Parathyroid adenoma (tissue), 2 donors: Measurements from ENCODE around the gene RBM39.

Experiments used
- H2AFZ ChIP-seq: fragments of 300-600 bp; sonication (generic); one replicate; pipeline ENCODE4 v1.7.0; 2017; ENCODE audit warnings: antibody characterized with exemption, mild to moderate bottlenecking
- H3K27ac ChIP-seq: fragments of 300-600 bp; sonication (generic); one replicate; pipeline ENCODE4 v1.7.0; 2017
- H3K27me3 ChIP-seq: fragments of 300-600 bp; sonication (generic); one replicate; pipeline ENCODE4 v1.7.0; 2017; ENCODE audit warnings: low read length; ENCODE audit not compliant: control insufficient read depth, insufficient read depth
- H3K36me3 ChIP-seq: fragments of 300-600 bp; sonication (generic); one replicate; pipeline ENCODE4 v1.7.0; 2017; ENCODE audit warnings: low read length; ENCODE audit not compliant: control insufficient read depth, insufficient read depth
- H3K4me1 ChIP-seq: fragments of 300-600 bp; sonication (generic); one replicate; pipeline ENCODE4 v1.7.0; 2017; ENCODE audit warnings: control low read depth
- H3K4me2 ChIP-seq: fragments of 300-600 bp; sonication (generic); one replicate; pipeline ENCODE4 v1.7.0; 2017; ENCODE audit warnings: low read length
- H3K4me3 ChIP-seq: fragments of 300-600 bp; sonication (generic); one replicate; pipeline ENCODE4 v1.7.0; 2017; ENCODE audit warnings: low read depth, low read length
- H3K79me2 ChIP-seq: fragments of 300-600 bp; sonication (generic); one replicate; pipeline ENCODE4 v1.7.0; 2017; ENCODE audit warnings: control low read depth
- H3K9ac ChIP-seq: fragments of 300-600 bp; sonication (generic); one replicate; pipeline ENCODE4 v1.7.0; 2017; ENCODE audit warnings: mild to moderate bottlenecking
- H3K9me3 ChIP-seq: fragments of 300-600 bp; sonication (generic); one replicate; pipeline ENCODE4 v1.7.0; 2017; ENCODE audit warnings: low read length; ENCODE audit not compliant: control insufficient read depth
- TF ChIP-seq, protein P1 (sequence below): fragments of 300-600 bp; sonication (generic); IDR thresholded peaks from one replicate; pipeline ENCODE4 v1.7.0; 2017; ENCODE audit warnings: antibody characterized with exemption, mild to moderate bottlenecking
- donor health status: primary hyperparathyroidism.

RBM39 gene

DNA sequence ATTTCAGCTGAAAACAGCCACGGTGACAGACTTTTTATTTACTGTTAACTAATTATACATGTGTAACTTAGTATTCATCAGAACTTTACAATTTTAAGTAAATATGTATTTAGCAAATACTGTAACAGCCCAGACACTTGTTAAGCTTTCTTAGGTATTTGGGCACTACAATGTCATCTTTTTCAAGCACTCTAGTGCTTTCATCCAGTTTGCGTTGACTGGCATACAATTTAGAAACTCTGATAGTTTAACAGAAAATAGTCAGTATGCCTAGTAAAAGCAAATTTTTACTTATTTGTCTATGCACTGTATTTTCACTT is 10.6 kb downstream of the RBM39 start:
- Histone ChIP-seq H3K27me3 (no peaks in the 10 kb centered on the region), H3K9me3 (no peaks in the 10 kb centered on the region), H3K36me3 (no peaks in the 10 kb centered on the region), H2AFZ (no peak overlapping the region), H3K4me3 (no peak overlapping the region), H3K79me2 (peaks cover 60% of the 10 kb centered on the region), H3K4me1 (peaks cover 20% of the 10 kb centered on the region), H3K4me2 (no peak overlapping the region), H3K9ac (no peak overlapping the region), H3K27ac (no peak overlapping the region)
- TF ChIP-seq, protein P1, sequence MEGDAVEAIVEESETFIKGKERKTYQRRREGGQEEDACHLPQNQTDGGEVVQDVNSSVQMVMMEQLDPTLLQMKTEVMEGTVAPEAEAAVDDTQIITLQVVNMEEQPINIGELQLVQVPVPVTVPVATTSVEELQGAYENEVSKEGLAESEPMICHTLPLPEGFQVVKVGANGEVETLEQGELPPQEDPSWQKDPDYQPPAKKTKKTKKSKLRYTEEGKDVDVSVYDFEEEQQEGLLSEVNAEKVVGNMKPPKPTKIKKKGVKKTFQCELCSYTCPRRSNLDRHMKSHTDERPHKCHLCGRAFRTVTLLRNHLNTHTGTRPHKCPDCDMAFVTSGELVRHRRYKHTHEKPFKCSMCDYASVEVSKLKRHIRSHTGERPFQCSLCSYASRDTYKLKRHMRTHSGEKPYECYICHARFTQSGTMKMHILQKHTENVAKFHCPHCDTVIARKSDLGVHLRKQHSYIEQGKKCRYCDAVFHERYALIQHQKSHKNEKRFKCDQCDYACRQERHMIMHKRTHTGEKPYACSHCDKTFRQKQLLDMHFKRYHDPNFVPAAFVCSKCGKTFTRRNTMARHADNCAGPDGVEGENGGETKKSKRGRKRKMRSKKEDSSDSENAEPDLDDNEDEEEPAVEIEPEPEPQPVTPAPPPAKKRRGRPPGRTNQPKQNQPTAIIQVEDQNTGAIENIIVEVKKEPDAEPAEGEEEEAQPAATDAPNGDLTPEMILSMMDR, result no peak

DNA sequence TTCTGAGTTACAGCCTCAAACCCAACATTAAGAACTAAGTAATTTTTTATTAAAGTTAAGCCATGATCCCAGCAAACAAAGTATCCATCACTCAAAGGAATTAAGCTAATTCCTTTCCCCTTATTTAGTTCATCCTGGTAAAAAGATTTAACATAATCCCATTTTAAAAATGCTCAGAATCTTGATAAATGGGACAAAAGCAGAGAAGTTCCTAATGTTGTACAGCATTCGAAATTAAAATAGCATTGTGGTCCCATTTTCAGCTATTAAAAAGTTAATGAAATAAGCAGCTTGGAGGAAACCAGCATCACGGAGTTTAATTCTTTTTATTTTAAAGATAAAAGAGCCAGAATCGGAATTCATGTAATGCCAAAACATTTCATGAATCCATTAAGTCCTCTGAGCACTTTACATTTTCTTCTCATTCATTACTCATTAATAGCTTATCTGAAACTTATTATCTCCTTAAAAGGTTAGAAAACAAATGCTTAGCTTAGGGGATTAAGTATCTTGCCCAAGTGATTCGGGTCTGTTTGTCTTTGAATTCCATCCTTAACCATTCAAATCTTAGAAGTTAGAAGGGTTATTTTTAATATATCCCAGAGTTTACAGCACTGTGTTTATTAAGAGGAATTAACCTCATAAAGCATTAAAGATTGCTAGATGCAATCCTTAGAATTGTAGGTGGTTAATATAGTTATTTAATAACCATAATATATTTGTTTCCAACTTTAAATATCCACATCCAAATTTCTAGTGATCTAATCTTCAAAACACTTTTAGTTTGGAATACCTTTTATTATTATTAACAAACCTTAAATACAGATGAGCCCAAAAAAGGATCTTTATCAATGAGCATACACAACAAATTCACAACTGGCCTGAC is 11.2 kb downstream of the RBM39 start:
- Histone ChIP-seq H2AFZ (no peak overlapping the region), H3K79me2 (peaks cover 60% of the 10 kb centered on the region), H3K27me3 (no peaks in the 10 kb centered on the region), H3K27ac (no peak overlapping the region), H3K4me2 (no peak overlapping the region), H3K36me3 (no peaks in the 10 kb centered on the region), H3K9ac (no peak overlapping the region), H3K4me3 (no peak overlapping the region), H3K9me3 (no peaks in the 10 kb centered on the region), H3K4me1 (peaks cover 15% of the 10 kb centered on the region)
- TF ChIP-seq, protein P1, result no peak

DNA sequence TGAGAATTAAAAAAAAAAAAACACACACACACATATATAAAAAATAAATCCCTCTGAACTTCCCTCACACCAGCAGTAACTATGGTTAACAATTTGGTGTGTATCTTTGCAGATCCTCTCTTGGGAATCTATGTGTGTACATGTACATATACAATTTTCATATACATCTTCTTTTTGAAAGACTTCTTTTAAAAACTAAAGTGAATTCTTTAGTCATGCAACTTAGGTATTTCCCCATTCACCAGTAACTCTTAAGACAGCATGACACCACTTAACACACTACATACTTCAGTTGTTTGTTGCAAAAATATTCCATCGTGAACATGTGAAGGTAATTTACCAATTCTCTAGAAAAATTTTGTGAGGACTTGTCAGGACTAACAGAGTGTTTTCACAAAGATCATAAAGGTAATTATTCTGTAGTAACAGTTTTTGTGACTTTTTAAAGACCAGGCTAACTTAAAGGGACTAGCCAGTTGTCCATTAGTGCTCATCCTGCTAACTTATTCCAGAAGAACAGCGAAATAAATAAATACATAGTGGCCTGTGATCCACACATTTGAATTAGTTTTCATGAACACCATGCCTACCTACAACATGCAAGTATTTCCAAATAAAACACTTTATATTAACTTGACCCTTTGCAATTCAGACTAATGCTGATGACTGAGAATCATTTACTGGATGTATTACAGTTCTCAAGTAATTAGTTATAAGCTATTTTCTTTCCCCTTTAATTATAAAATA is 12.1 kb downstream of the RBM39 start:
- Histone ChIP-seq H3K4me1 (peaks cover 10% of the 10 kb centered on the region), H3K9me3 (no peaks in the 10 kb centered on the region), H3K79me2 (peaks cover 60% of the 10 kb centered on the region), H3K9ac (no peak overlapping the region), H2AFZ (no peak overlapping the region), H3K4me3 (no peak overlapping the region), H3K4me2 (no peak overlapping the region), H3K27me3 (no peaks in the 10 kb centered on the region), H3K36me3 (no peaks in the 10 kb centered on the region), H3K27ac (no peak overlapping the region)
- TF ChIP-seq, protein P1, result no peak

- Histone ChIP-seq H3K79me2 (peaks cover 58% of the 10 kb centered on the region), H3K4me1 (peaks cover 8% of the 10 kb centered on the region), H3K4me2 (no peak overlapping the region), H3K27ac (no peak overlapping the region), H3K36me3 (no peaks in the 10 kb centered on the region), H3K27me3 (no peaks in the 10 kb centered on the region), H3K9me3 (no peaks in the 10 kb centered on the region), H2AFZ (no peak overlapping the region), H3K4me3 (no peak overlapping the region), H3K9ac (no peak overlapping the region)
- TF ChIP-seq, protein P1, result no peak
These were observed 12.7 kb downstream of the RBM39 start for GRCh38 chr20:35729283-35729807.
